Brain pericyte (primary cell): Measurements from ENCODE around the gene MYOM1.
"Not testable (repeated sequence)": the region's sequence is repeated elsewhere in the genome, so short reads cannot be mapped to it uniquely, and the experiment has no call there.

Source experiments
- DNase-seq: peaks from one replicate; pipeline ENCODE4 v3.0.0-alpha.2; 2012; ENCODE audit warnings: low read depth, low spot score

MYOM1 gene

GRCh38 chr18:3086871-3087270 lies 132.9 kb downstream of the MYOM1 start:
- no peak for DNase-seq

GRCh38 chr18:3085612-3086011 lies 134.2 kb downstream of the MYOM1 start:
- no peak for DNase-seq

GRCh38 chr18:3084206-3084605 lies 135.6 kb downstream of the MYOM1 start:
- DNase-seq, result no peak

- no peak for DNase-seq
Measured at GRCh38 chr18:3083766-3084165, 136.0 kb downstream of the MYOM1 start.

GRCh38 chr18:3081584-3081991 lies 138.2 kb downstream of the MYOM1 start:
- no peak for DNase-seq

- no peak for DNase-seq
Measured at GRCh38 chr18:3079653-3080052, 140.1 kb downstream of the MYOM1 start.

- DNase-seq, result no peak
Measured at GRCh38 chr18:3075491-3075890, 144.3 kb downstream of the MYOM1 start.

- no peak for DNase-seq
Measured at GRCh38 chr18:3074087-3074486, 145.7 kb downstream of the MYOM1 start.

- DNase-seq, result not testable (repeated sequence)
Measured at GRCh38 chr18:3073353-3073752, 146.4 kb downstream of the MYOM1 start.

- no peak for DNase-seq
Measured at GRCh38 chr18:3071676-3072075, 148.1 kb downstream of the MYOM1 start.

- DNase-seq, result no peak
Measured at GRCh38 chr18:3069671-3070433, 149.9 kb downstream of the MYOM1 start.

GRCh38 chr18:3067722-3068121 lies 152.0 kb downstream of the MYOM1 start:
- DNase-seq, result no peak

- no peak for DNase-seq
Measured at GRCh38 chr18:3067165-3067661, 152.6 kb downstream of the MYOM1 start.

- no peak for DNase-seq
Measured at GRCh38 chr18:3066341-3067110, 153.2 kb downstream of the MYOM1 start.

- not testable (repeated sequence) for DNase-seq
Measured at GRCh38 chr18:3063766-3064165, 156.0 kb downstream of the MYOM1 start.

GRCh38 chr18:3062798-3063680 lies 156.7 kb downstream of the MYOM1 start:
- DNase-seq, result no peak

- DNase-seq, result no peak
Measured at GRCh38 chr18:3061581-3062312, 158.0 kb downstream of the MYOM1 start.

GRCh38 chr18:3060667-3061580 lies 158.8 kb downstream of the MYOM1 start:
- DNase-seq, result no peak

GRCh38 chr18:3059272-3059671 lies 160.5 kb downstream of the MYOM1 start:
- no peak for DNase-seq
